Lung (tissue), 12 donors: ENCODE results near the gene VEZT. TPM values are rescaled to one million over a fixed set of nuclear protein-coding genes. Genes with fewer than 3 reads are reported as not detected.

Experiments used
- ATAC-seq: fragments of 200-7000 bp; cut with Tn5 transposase; one replicate; pipeline ENCODE4 v1.9.1; 2020; ENCODE audit warnings: moderate number of reproducible peaks; ENCODE audit not compliant: insufficient read depth, low FRiP score
- DNase-seq, 3 donors: peaks; one replicate each; pipeline ENCODE4 v3.0.0-alpha.2; 2013 to 2017
- H3K27ac ChIP-seq, 2 donors: one replicate each; pipeline ENCODE4 v1.5.1; 2013; ENCODE audit warnings: mild to moderate bottlenecking in 2 of 2, moderate library complexity in 2 of 2, control low read depth in 1 of 2, inconsistent platforms in 1 of 2, low read depth in 1 of 2, low read length in 1 of 2
- H3K27me3 ChIP-seq, 3 donors: one replicate each; pipeline ENCODE4 v1.5.1; 2013; ENCODE audit warnings: low read length in 2 of 3; ENCODE audit not compliant: control insufficient read depth in 3 of 3, insufficient read depth in 3 of 3
- H3K36me3 ChIP-seq, 4 donors: one replicate each; pipeline ENCODE4 v1.5.1; 2013; ENCODE audit warnings: low read length in 4 of 4, mild to moderate bottlenecking in 1 of 4, moderate library complexity in 1 of 4; ENCODE audit not compliant: control insufficient read depth in 4 of 4, insufficient read depth in 4 of 4
- H3K4me1 ChIP-seq, 5 donors: one replicate each; pipeline ENCODE4 v1.5.1; 2013; ENCODE audit warnings: low read length in 5 of 5, mild to moderate bottlenecking in 2 of 5, moderate library complexity in 1 of 5; ENCODE audit not compliant: control insufficient read depth in 5 of 5, insufficient read depth in 5 of 5
- H3K4me3 ChIP-seq: one replicate; pipeline ENCODE4 v1.5.1; 2013; ENCODE audit warnings: mild to moderate bottlenecking, control low read depth, moderate library complexity
- H3K9ac ChIP-seq, 2 donors: one replicate each; pipeline ENCODE4 v1.5.1; 2013; ENCODE audit warnings: low read length in 2 of 2, control low read depth in 1 of 2; ENCODE audit not compliant: insufficient read depth in 1 of 2
- H3K9me3 ChIP-seq, 4 donors: one replicate each; pipeline ENCODE4 v1.5.1; 2013; ENCODE audit warnings: low read length in 3 of 4, mild to moderate bottlenecking in 1 of 4, moderate library complexity in 1 of 4; ENCODE audit not compliant: control insufficient read depth in 4 of 4, insufficient read depth in 3 of 4
- CTCF ChIP-seq: IDR thresholded peaks from 2 replicates; pipeline ENCODE4 v1.5.1; 2012; ENCODE audit warnings: mild to moderate bottlenecking; ENCODE audit errors: control extremely low read depth, extremely low read depth
- WGBS, 2 donors: extraction: QIAGEN DNeasy Blood & Tissue Kit; methylation state at CpG; one replicate each; pipeline ENCODE4 v1.1.7; 2013; 5-methylcytosine and 5-hydroxymethylcytosine counted together
- polyA plus RNA-seq, 2 donors: library from polyadenylated mRNA; stranded (reverse); fragments of 200-250 nt; gene quantifications; one replicate each; pipeline ENCODE4 v1.2.1, GENCODE V29; 2013
- total RNA-seq, 2 donors: library from RNA; depleted of rRNA in 1 of 2; stranded (reverse); fragments of >200 nt in 1 of 2; gene quantifications; one replicate each; pipeline ENCODE4 v1.2.1, GENCODE V29; 2014 to 2021
- donor health status: control.
- donor health status: control.
- donor health status: Bipolar disorder and iron deficiency.
- donor health status: healthy.
- donor health status: DM: yes; HTN: yes; CAD: no.

Gene VEZT
- total and polyA plus RNA-seq, 4 donors, result 28.6 to 144 (median 47.3) TPM

GRCh38 chr12:95227818-95228356 lies 10.3 kb downstream of the VEZT start:
- H3K9me3 ChIP-seq, result no peaks in the 10 kb centered on the region
- no peak overlapping the region for H3K9ac ChIP-seq
- ATAC-seq (no peak), DNase-seq (no peak)
- no peaks in the 10 kb centered on the region for H3K27me3 ChIP-seq
- H3K27ac ChIP-seq, result no peak overlapping the region
- WGBS, 2 donors, result 24 to 36% methylated on average over 3 of the region's 3 CpGs
- peaks cover 0 to 12% (median 4%) of the 10 kb centered on the region in 4 donors for H3K36me3 ChIP-seq
- peaks cover 0 to 18% (median 8%) of the 10 kb centered on the region in 5 donors for H3K4me1 ChIP-seq
- no peak for TF ChIP-seq CTCF
- no peak overlapping the region for H3K4me3 ChIP-seq

GRCh38 chr12:95228617-95229016 lies 11.0 kb downstream of the VEZT start:
- H3K27me3 ChIP-seq, result no peaks in the 10 kb centered on the region
- peaks cover 0 to 12% (median 4%) of the 10 kb centered on the region in 4 donors for H3K36me3 ChIP-seq
- ATAC-seq, result no peak
- WGBS, 2 donors, result 89 to 94% methylated on average over 2 of the region's 2 CpGs
- peaks cover 0 to 18% (median 8%) of the 10 kb centered on the region in 5 donors for H3K4me1 ChIP-seq
- H3K9ac ChIP-seq, result no peak overlapping the region
- no peaks in the 10 kb centered on the region for H3K9me3 ChIP-seq
- no peak overlapping the region for H3K4me3 ChIP-seq
- no peak overlapping the region for H3K27ac ChIP-seq
- no peak for TF ChIP-seq CTCF
- DNase-seq, result no peak

- Histone ChIP-seq H3K4me3 (no peak overlapping the region), H3K27me3 (no peaks in the 10 kb centered on the region), H3K4me1 (peaks cover 0 to 18% (median 4%) of the 10 kb centered on the region in 5 donors), H3K9me3 (no peaks in the 10 kb centered on the region), H3K9ac (no peak overlapping the region), H3K27ac (no peak overlapping the region), H3K36me3 (peaks cover 0 to 7% (median 2%) of the 10 kb centered on the region in 4 donors)
- TF ChIP-seq CTCF, result no peak
- DNase-seq, result no peak
- WGBS, 2 donors, result 84 to 87% methylated on average over 7 of the region's 7 CpGs
- ATAC-seq, result no peak
These were observed 12.0 kb downstream of the VEZT start for GRCh38 chr12:95229636-95230035.

- peak in 1 of 3 donors; percentile 50 for DNase-seq
- Histone ChIP-seq H3K4me1 (peaks cover 0 to 18% (median 4%) of the 10 kb centered on the region in 5 donors), H3K9ac (no peak overlapping the region), H3K27me3 (no peaks in the 10 kb centered on the region), H3K27ac (no peak overlapping the region), H3K4me3 (no peak overlapping the region), H3K36me3 (peaks cover 0 to 3% (median under 1%) of the 10 kb centered on the region in 4 donors), H3K9me3 (no peaks in the 10 kb centered on the region)
- TF ChIP-seq CTCF, result no peak
- ATAC-seq, result no peak
These were observed 12.7 kb downstream of the VEZT start for GRCh38 chr12:95230313-95230712.
